ENCODE measurements around the gene HOGA1. TPM values are rescaled to one million over a fixed set of nuclear protein-coding genes. Genes with fewer than 3 reads are reported as not detected.

HOGA1 gene
- total RNA-seq, 4 donors from 2014 or later: 0.26 to 2.5 (median 0.97) TPM

DNA sequence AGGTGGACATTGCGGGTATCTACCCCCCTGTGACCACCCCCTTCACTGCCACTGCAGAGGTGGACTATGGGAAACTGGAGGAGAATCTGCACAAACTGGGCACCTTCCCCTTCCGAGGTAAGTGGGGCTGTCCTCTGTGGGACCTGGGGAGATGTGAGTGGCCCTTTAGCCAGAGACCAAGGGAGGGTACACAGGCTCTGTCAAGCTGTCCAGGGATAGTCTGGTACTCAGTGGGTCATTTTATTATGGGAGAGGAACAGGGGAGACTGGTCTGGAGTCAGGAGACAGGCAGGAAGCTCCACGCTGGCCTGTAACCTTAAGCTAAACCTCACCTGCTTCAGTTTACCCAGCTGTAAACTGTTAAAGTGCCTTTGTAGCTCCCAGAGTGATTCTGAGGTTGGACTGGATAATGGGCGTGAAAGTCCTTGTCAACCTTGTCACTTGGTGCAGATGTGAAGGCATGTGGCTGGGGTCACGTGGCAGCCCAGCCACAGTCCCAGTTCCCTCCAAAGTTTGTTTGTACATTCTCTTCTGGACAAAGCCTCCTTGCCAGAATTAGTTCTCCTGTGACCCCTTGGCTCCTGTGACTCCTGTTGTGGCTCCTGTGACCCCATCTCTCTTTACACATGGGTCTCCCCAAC is 729 bp downstream of the HOGA1 start:
- no peak overlapping the region for H3K4me3 ChIP-seq
- TF ChIP-seq POLR2A (IDR thresholded peaks at IDR 0.05): no peak
- TF ChIP-seq, protein P1, sequence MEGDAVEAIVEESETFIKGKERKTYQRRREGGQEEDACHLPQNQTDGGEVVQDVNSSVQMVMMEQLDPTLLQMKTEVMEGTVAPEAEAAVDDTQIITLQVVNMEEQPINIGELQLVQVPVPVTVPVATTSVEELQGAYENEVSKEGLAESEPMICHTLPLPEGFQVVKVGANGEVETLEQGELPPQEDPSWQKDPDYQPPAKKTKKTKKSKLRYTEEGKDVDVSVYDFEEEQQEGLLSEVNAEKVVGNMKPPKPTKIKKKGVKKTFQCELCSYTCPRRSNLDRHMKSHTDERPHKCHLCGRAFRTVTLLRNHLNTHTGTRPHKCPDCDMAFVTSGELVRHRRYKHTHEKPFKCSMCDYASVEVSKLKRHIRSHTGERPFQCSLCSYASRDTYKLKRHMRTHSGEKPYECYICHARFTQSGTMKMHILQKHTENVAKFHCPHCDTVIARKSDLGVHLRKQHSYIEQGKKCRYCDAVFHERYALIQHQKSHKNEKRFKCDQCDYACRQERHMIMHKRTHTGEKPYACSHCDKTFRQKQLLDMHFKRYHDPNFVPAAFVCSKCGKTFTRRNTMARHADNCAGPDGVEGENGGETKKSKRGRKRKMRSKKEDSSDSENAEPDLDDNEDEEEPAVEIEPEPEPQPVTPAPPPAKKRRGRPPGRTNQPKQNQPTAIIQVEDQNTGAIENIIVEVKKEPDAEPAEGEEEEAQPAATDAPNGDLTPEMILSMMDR (IDR thresholded peaks at IDR 0.05): no peak
- intact Hi-C loops (cut with DNase I; ENCODE audit: low total_unique reads): no loop called here
- no peak overlapping the region for H3K27ac ChIP-seq
- DNase-seq: no peak
- H3K36me3 ChIP-seq: no peaks in the 10 kb centered on the region
- H3K9me3 ChIP-seq: no peaks in the 10 kb centered on the region
- no peaks in the 10 kb centered on the region for H3K27me3 ChIP-seq
- no peaks in the 10 kb centered on the region for H3K4me1 ChIP-seq

DNA sequence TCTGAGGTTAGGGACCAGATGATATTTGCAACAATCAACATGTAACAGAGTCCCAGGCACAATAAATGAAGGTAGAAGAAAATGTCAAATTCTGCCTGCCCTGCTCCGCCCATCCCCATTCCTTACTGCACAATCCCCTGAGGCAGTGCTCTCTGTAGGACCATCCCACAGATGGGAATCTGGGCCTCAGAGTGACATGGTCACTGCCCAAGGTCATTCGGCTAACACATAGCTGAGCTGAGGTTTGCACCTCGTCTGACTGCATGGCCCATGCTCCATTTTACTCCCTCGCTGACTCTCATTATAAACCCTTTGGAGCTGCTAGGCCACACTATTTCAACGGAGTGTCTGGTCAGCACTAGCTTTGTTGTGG is 1.2 kb downstream of the HOGA1 start:
- H3K36me3 ChIP-seq: no peaks in the 10 kb centered on the region
- no peak overlapping the region for H3K4me3 ChIP-seq
- H3K27ac ChIP-seq: no peak overlapping the region
- no peak for TF ChIP-seq POLR2A (IDR thresholded peaks at IDR 0.05)
- TF ChIP-seq, protein P1 (IDR thresholded peaks at IDR 0.05): no peak
- no peak for DNase-seq
- H3K27me3 ChIP-seq: no peaks in the 10 kb centered on the region
- no peaks in the 10 kb centered on the region for H3K4me1 ChIP-seq
- no peaks in the 10 kb centered on the region for H3K9me3 ChIP-seq
- intact Hi-C loops (cut with DNase I; ENCODE audit: low total_unique reads): no loop called here

DNA sequence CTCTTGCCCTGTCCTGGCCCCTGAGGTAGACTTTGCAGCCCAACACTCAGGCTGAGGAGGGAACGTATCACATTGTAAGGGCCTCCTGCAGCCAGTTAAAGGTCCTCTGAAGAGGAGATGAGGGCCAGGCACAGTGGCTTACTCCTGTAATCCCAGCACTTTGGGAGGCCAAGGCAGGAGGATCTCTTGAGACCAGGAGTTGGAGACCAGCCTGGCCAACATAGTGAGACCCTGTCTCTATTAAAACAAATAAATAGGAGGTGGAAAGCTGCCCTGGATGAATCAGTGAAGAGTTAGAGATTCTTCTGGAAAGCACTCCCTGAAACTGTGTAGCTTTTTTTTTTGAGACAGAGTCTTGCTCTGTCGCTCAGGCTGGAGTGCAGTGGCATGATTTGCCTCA is 3.0 kb downstream of the HOGA1 start:
- no peak overlapping the region for H3K27ac ChIP-seq
- H3K4me3 ChIP-seq: no peak overlapping the region
- intact Hi-C loops (cut with DNase I; ENCODE audit: low total_unique reads): no loop called here
- H3K27me3 ChIP-seq: no peaks in the 10 kb centered on the region
- no peak for DNase-seq
- no peaks in the 10 kb centered on the region for H3K4me1 ChIP-seq
- no peaks in the 10 kb centered on the region for H3K9me3 ChIP-seq
- H3K36me3 ChIP-seq: no peaks in the 10 kb centered on the region
- TF ChIP-seq, protein P1 (IDR thresholded peaks at IDR 0.05): no peak
- no peak for TF ChIP-seq POLR2A (IDR thresholded peaks at IDR 0.05)

DNA sequence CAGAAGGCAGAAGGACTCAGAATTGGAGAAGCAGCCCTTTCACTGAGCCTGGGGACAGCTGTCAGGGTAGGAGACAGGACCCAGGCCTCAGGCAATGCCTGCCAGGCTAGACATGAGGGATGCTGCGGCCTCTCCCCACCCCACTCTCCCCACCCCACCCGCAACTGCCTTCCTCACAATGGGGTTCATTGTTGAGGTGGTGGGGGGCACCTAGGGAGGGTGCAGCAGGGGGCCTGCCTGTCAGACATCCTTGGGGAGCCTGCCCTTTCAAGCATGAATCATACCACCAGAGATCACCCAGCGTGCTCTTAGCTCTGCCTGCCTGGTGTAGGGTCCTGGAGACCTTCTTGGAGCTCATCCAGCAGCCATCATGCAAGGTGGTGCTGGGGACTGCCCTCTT is 5.3 kb downstream of the HOGA1 start, which contains the start of gene C10orf62:
Gene C10orf62 (plus strand): TSS at position 243 of the 400 bp plus-strand sequence. CDS start 177 bp downstream, outside the sequence.
- no peak within 1 kb of the TSS for H3K4me3 ChIP-seq
- TF ChIP-seq POLR2A (IDR thresholded peaks at IDR 0.05): no peak
- TF ChIP-seq, protein P1 (IDR thresholded peaks at IDR 0.05): no peak
- no peaks in the 10 kb centered on the region for H3K36me3 ChIP-seq
- H3K27ac ChIP-seq: no peak within 1 kb of the TSS
- H3K9me3 ChIP-seq: no peaks in the 10 kb centered on the region
- H3K4me1 ChIP-seq: no peaks in the 10 kb centered on the region
- no peaks in the 10 kb centered on the region for H3K27me3 ChIP-seq
- DNase-seq: no peak
- intact Hi-C loops (cut with DNase I; ENCODE audit: low total_unique reads): no loop called here

DNA sequence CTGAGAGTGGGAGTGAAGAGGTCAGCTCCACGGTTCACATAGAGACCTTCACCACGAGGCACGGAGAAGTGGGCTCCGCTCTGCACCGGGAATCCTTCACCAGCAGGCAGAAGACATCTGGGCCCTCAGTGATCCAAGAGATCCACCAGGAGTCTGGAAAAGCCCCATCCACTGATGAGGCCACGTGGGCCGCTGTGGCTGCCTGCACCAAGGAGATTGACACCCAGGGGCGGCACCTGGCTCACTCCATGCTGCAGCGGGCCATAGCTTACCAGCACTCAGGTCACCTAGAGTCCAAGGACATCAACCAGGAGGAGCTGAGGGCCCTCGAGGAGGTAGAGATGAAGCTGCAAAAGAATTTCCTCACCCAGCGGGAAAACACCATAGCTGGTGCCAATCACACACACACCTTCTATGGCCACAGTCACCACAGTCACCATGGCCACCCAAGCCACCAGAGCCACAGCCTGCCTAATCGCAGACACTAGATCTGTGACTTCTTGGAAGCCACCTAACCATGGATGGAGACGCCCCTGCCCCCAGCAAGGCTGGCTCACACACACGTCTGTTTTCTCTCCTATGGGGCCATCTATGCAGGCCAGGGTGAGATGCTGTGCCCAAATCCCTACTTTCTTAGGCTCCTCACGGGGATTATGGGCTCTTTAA is 6.0 kb downstream of the HOGA1 start:
- Histone ChIP-seq H3K27ac (no peak overlapping the region), H3K4me3 (no peak overlapping the region), H3K27me3 (no peaks in the 10 kb centered on the region), H3K36me3 (no peaks in the 10 kb centered on the region), H3K4me1 (no peaks in the 10 kb centered on the region), H3K9me3 (no peaks in the 10 kb centered on the region)
- intact Hi-C loops (cut with DNase I; ENCODE audit: low total_unique reads): no loop called here
- TF ChIP-seq POLR2A (IDR thresholded peaks at IDR 0.05): no peak
- TF ChIP-seq, protein P1 (IDR thresholded peaks at IDR 0.05): no peak
- no peak for DNase-seq
